GM19467 (cell line): ENCODE results near the gene NECTIN2.
"Not testable (repeated sequence)": the region's sequence is repeated elsewhere in the genome, so short reads cannot be mapped to it uniquely, and the experiment has no call there.

Source experiments
- ATAC-seq: cut with Tn5 transposase; IDR thresholded peaks from one replicate; pipeline ENCODE4 v1.9.1; 2021; ENCODE audit warnings: mild to moderate bottlenecking, moderate library complexity; ENCODE audit not compliant: unreplicated experiment

NECTIN2 gene

GRCh38 chr19:44882063-44882462, 36.0 kb downstream of the NECTIN2 start:
- ATAC-seq: no peak

GRCh38 chr19:44882619-44883397, 36.7 kb downstream of the NECTIN2 start:
- not testable (repeated sequence) for ATAC-seq

- ATAC-seq: no peak
Observed at GRCh38 chr19:44883922-44884321, 37.8 kb downstream of the NECTIN2 start.

- ATAC-seq: no peak
Observed at GRCh38 chr19:44884566-44884965, 38.5 kb downstream of the NECTIN2 start.

- ATAC-seq: no peak
Observed at GRCh38 chr19:44886141-44886540, 40.0 kb downstream of the NECTIN2 start.

- no peak for ATAC-seq
Observed at GRCh38 chr19:44887648-44888047, 41.6 kb downstream of the NECTIN2 start.

GRCh38 chr19:44888335-44888734, 42.2 kb downstream of the NECTIN2 start:
- not testable (repeated sequence) for ATAC-seq

- ATAC-seq: no peak
Observed at GRCh38 chr19:44889830-44890365, 43.8 kb downstream of the NECTIN2 start.

- peak; percentile 84 for ATAC-seq
Observed at GRCh38 chr19:44890366-44891015, 44.4 kb downstream of the NECTIN2 start.

- ATAC-seq: peak; percentile 52
Observed at GRCh38 chr19:44891016-44891882, 45.2 kb downstream of the NECTIN2 start, which contains the start of gene TOMM40. Gene TOMM40 (plus strand): TSS chr19:44891254. CDS start chr19:44891416, 162 bp downstream.

- no peak for ATAC-seq
Observed at GRCh38 chr19:44892932-44893331, 46.8 kb downstream of the NECTIN2 start.

GRCh38 chr19:44893332-44894051, 47.4 kb downstream of the NECTIN2 start:
- no peak for ATAC-seq

GRCh38 chr19:44894052-44894400, 47.9 kb downstream of the NECTIN2 start:
- no peak for ATAC-seq

- ATAC-seq: no peak
Observed at GRCh38 chr19:44894946-44895345, 48.8 kb downstream of the NECTIN2 start.

GRCh38 chr19:44897835-44898234, 51.7 kb downstream of the NECTIN2 start:
- ATAC-seq: no peak

- no peak for ATAC-seq
Observed at GRCh38 chr19:44900328-44901244, 54.5 kb downstream of the NECTIN2 start.

GRCh38 chr19:44903216-44903601, 57.1 kb downstream of the NECTIN2 start:
- ATAC-seq: no peak

- no peak for ATAC-seq
Observed at GRCh38 chr19:44903602-44904425, 57.7 kb downstream of the NECTIN2 start.
